Stimulated activated CD4-positive, alpha-beta T cell treated with anti-CD3 and anti-CD28 coated beads, Interleukin-2, amount 100 ng/mL, for 4 hours (primary cell): ENCODE measurements around the gene HEATR1.
"Not testable (repeated sequence)": the region's sequence is repeated elsewhere in the genome, so short reads cannot be mapped to it uniquely, and the experiment has no call there.

Experiments
- DNase-seq: peaks from one replicate; pipeline ENCODE4 v3.0.0-alpha.2; 2020; ENCODE audit warnings: low read depth

The HEATR1 gene

GRCh38 chr1:236508593-236509027, 95.7 kb downstream of the HEATR1 start:
- DNase-seq = no peak

- no peak for DNase-seq
Measured at GRCh38 chr1:236507022-236507700, 97.2 kb downstream of the HEATR1 start.

GRCh38 chr1:236504338-236504737, 100.0 kb downstream of the HEATR1 start:
- not testable (repeated sequence) for DNase-seq

GRCh38 chr1:236502972-236503639, 101.2 kb downstream of the HEATR1 start:
- DNase-seq = no peak

- DNase-seq = no peak
Measured at GRCh38 chr1:236502579-236502971, 101.7 kb downstream of the HEATR1 start.

- no peak for DNase-seq
Measured at GRCh38 chr1:236501093-236501492, 103.2 kb downstream of the HEATR1 start.
